Measurements from ENCODE around the gene CCL28. TPM values are rescaled to one million over a fixed set of nuclear protein-coding genes. Genes with fewer than 3 reads are reported as not detected.

The CCL28 gene
- total RNA-seq, 1 experiment from 2014 or later, result 1.6 TPM

GRCh38 chr5:43416803-43417394 is 4.7 kb upstream of the CCL28 start:
- peaks cover 12% of the 10 kb centered on the region for H3K4me1 Mint-ChIP-seq (ENCODE audit: insufficient read depth, unreplicated experiment)
- intact Hi-C loops (cut with micrococcal nuclease), result no loop called here
- H3K4me3 Mint-ChIP-seq (ENCODE audit: unreplicated experiment), result no peak overlapping the region
- no TSS peak for BruUV-seq (replicated peaks)
- ChIA-PET CTCF (interaction anchor here (1.0 to 1.8 kb wide), 4 partner anchors 16 to 67 kb away, joined by 3 to 4 read pairs (median 4); partner anchors contain the start of gene TMEM267), POLR2A (no interaction called here)
- H3K9me3 Mint-ChIP-seq (ENCODE audit: unreplicated experiment), result no peaks in the 10 kb centered on the region
- TF ChIP-seq CTCF (IDR thresholded peaks at IDR 0.05; ENCODE audit: unreplicated experiment), result no peak
- no peaks in the 10 kb centered on the region for H3K36me3 Mint-ChIP-seq (ENCODE audit: insufficient read depth, unreplicated experiment)
- no peak overlapping the region for H3K27ac Mint-ChIP-seq (ENCODE audit: low read depth, unreplicated experiment)
- no peak for DNase-seq (ENCODE audit: unreplicated experiment)
- H3K27me3 Mint-ChIP-seq (ENCODE audit: insufficient read depth, unreplicated experiment), result no peaks in the 10 kb centered on the region

- ChIA-PET CTCF (interaction anchor here (0.6 to 1.8 kb wide), 6 partner anchors 16 to 73 kb away, joined by 3 to 4 read pairs (median 3); partner anchors contain the start of gene TMEM267), POLR2A (no interaction called here)
- Mint-ChIP-seq H3K27ac (ENCODE audit: low read depth, unreplicated experiment) (no peak overlapping the region), H3K4me3 (ENCODE audit: unreplicated experiment) (no peak overlapping the region), H3K27me3 (ENCODE audit: insufficient read depth, unreplicated experiment) (no peaks in the 10 kb centered on the region), H3K36me3 (ENCODE audit: insufficient read depth, unreplicated experiment) (no peaks in the 10 kb centered on the region), H3K9me3 (ENCODE audit: unreplicated experiment) (no peaks in the 10 kb centered on the region), H3K4me1 (ENCODE audit: insufficient read depth, unreplicated experiment) (peaks cover 12% of the 10 kb centered on the region)
- intact Hi-C loops (cut with micrococcal nuclease), result no loop called here
- BruUV-seq (replicated peaks), result no TSS peak
- no peak for TF ChIP-seq CTCF (IDR thresholded peaks at IDR 0.05; ENCODE audit: unreplicated experiment)
- DNase-seq (ENCODE audit: unreplicated experiment), result no peak
Measured at GRCh38 chr5:43415935-43416802, 4.0 kb upstream of the CCL28 start.

- POLR2A ChIA-PET, result interaction anchor here (0.5 to 1.2 kb wide), 2 partner anchors 14 to 70 kb away, joined by 3 read pairs; partner anchors contain the start of gene TMEM267
- intact Hi-C loops (cut with micrococcal nuclease), result no loop called here
- H3K9me3 Mint-ChIP-seq (ENCODE audit: unreplicated experiment), result no peaks in the 10 kb centered on the region
- H3K4me3 Mint-ChIP-seq (ENCODE audit: unreplicated experiment), result no peak overlapping the region
- no TSS peak for BruUV-seq (replicated peaks)
- H3K27me3 Mint-ChIP-seq (ENCODE audit: insufficient read depth, unreplicated experiment), result no peaks in the 10 kb centered on the region
- H3K4me1 Mint-ChIP-seq (ENCODE audit: insufficient read depth, unreplicated experiment), result peaks cover 6% of the 10 kb centered on the region
- H3K27ac Mint-ChIP-seq (ENCODE audit: low read depth, unreplicated experiment), result no peak overlapping the region
- DNase-seq (ENCODE audit: unreplicated experiment), result no peak
- CTCF ChIA-PET, result no interaction called here
- no peak for TF ChIP-seq CTCF (IDR thresholded peaks at IDR 0.05; ENCODE audit: unreplicated experiment)
- no peaks in the 10 kb centered on the region for H3K36me3 Mint-ChIP-seq (ENCODE audit: insufficient read depth, unreplicated experiment)
Measured at GRCh38 chr5:43413966-43414365, 1.8 kb upstream of the CCL28 start.

- Mint-ChIP-seq H3K27ac (ENCODE audit: low read depth, unreplicated experiment) (no peak overlapping the region), H3K27me3 (ENCODE audit: insufficient read depth, unreplicated experiment) (no peaks in the 10 kb centered on the region), H3K9me3 (ENCODE audit: unreplicated experiment) (no peaks in the 10 kb centered on the region), H3K4me1 (ENCODE audit: insufficient read depth, unreplicated experiment) (peaks cover 6% of the 10 kb centered on the region), H3K4me3 (ENCODE audit: unreplicated experiment) (no peak overlapping the region), H3K36me3 (ENCODE audit: insufficient read depth, unreplicated experiment) (no peaks in the 10 kb centered on the region)
- CTCF ChIA-PET, result interaction anchor here (0.6 to 2.9 kb wide), 10 partner anchors 8 to 920 kb away, joined by 3 to 22 read pairs (median 4); partner anchors contain the start of gene TMEM267
- TF ChIP-seq CTCF (IDR thresholded peaks at IDR 0.05; ENCODE audit: unreplicated experiment), result no peak
- DNase-seq (ENCODE audit: unreplicated experiment), result no peak
- intact Hi-C loops (cut with micrococcal nuclease), result no loop called here
- POLR2A ChIA-PET, result interaction anchor here (0.6 to 2.7 kb wide), 6 partner anchors 12 to 71 kb away, joined by 3 to 17 read pairs (median 4); partner anchors contain the start of gene TMEM267
- no TSS peak for BruUV-seq (replicated peaks)
Measured at GRCh38 chr5:43412644-43413043, 453 bp upstream of the CCL28 start.
